Lung (tissue), 12 donors: ENCODE measurements around the gene IL23R. TPM values are rescaled to one million over a fixed set of nuclear protein-coding genes. Genes with fewer than 3 reads are reported as not detected.
A peak's percentile ranks its signal among the peaks of the same experiment; 100 is the strongest.

Experiments
- ATAC-seq: fragments of 200-7000 bp; cut with Tn5 transposase; one replicate; pipeline ENCODE4 v1.9.1; 2020; ENCODE audit warnings: moderate number of reproducible peaks; ENCODE audit not compliant: insufficient read depth, low FRiP score
- DNase-seq, 3 donors: peaks; one replicate each; pipeline ENCODE4 v3.0.0-alpha.2; 2013 to 2017
- H3K27ac ChIP-seq, 2 donors: one replicate each; pipeline ENCODE4 v1.5.1; 2013; ENCODE audit warnings: mild to moderate bottlenecking in 2 of 2, moderate library complexity in 2 of 2, control low read depth in 1 of 2, inconsistent platforms in 1 of 2, low read depth in 1 of 2, low read length in 1 of 2
- H3K27me3 ChIP-seq, 3 donors: one replicate each; pipeline ENCODE4 v1.5.1; 2013; ENCODE audit warnings: low read length in 2 of 3; ENCODE audit not compliant: control insufficient read depth in 3 of 3, insufficient read depth in 3 of 3
- H3K36me3 ChIP-seq, 4 donors: one replicate each; pipeline ENCODE4 v1.5.1; 2013; ENCODE audit warnings: low read length in 4 of 4, mild to moderate bottlenecking in 1 of 4, moderate library complexity in 1 of 4; ENCODE audit not compliant: control insufficient read depth in 4 of 4, insufficient read depth in 4 of 4
- H3K4me1 ChIP-seq, 5 donors: one replicate each; pipeline ENCODE4 v1.5.1; 2013; ENCODE audit warnings: low read length in 5 of 5, mild to moderate bottlenecking in 2 of 5, moderate library complexity in 1 of 5; ENCODE audit not compliant: control insufficient read depth in 5 of 5, insufficient read depth in 5 of 5
- H3K4me3 ChIP-seq: one replicate; pipeline ENCODE4 v1.5.1; 2013; ENCODE audit warnings: mild to moderate bottlenecking, control low read depth, moderate library complexity
- H3K9ac ChIP-seq, 2 donors: one replicate each; pipeline ENCODE4 v1.5.1; 2013; ENCODE audit warnings: low read length in 2 of 2, control low read depth in 1 of 2; ENCODE audit not compliant: insufficient read depth in 1 of 2
- H3K9me3 ChIP-seq, 4 donors: one replicate each; pipeline ENCODE4 v1.5.1; 2013; ENCODE audit warnings: low read length in 3 of 4, mild to moderate bottlenecking in 1 of 4, moderate library complexity in 1 of 4; ENCODE audit not compliant: control insufficient read depth in 4 of 4, insufficient read depth in 3 of 4
- WGBS, 2 donors: extraction: QIAGEN DNeasy Blood & Tissue Kit; methylation state at CpG; one replicate each; pipeline ENCODE4 v1.1.7; 2013; 5-methylcytosine and 5-hydroxymethylcytosine counted together
- polyA plus RNA-seq, 2 donors: library from polyadenylated mRNA; stranded (reverse); fragments of 200-250 nt; gene quantifications; one replicate each; pipeline ENCODE4 v1.2.1, GENCODE V29; 2013
- total RNA-seq, 2 donors: library from RNA; depleted of rRNA in 1 of 2; stranded (reverse); fragments of >200 nt in 1 of 2; gene quantifications; one replicate each; pipeline ENCODE4 v1.2.1, GENCODE V29; 2014 to 2021
- TF ChIP-seq, protein P1 (sequence below): IDR thresholded peaks from 2 replicates; pipeline ENCODE4 v1.5.1; 2012; ENCODE audit warnings: mild to moderate bottlenecking; ENCODE audit errors: control extremely low read depth, extremely low read depth
- donor health status: control.
- donor health status: control.
- donor health status: Bipolar disorder and iron deficiency.
- donor health status: healthy.
- donor health status: DM: yes; HTN: yes; CAD: no.

The IL23R gene
- total and polyA plus RNA-seq, 4 donors: 0.03 to 0.60 (median 0.15) TPM; not detected in 1

DNA sequence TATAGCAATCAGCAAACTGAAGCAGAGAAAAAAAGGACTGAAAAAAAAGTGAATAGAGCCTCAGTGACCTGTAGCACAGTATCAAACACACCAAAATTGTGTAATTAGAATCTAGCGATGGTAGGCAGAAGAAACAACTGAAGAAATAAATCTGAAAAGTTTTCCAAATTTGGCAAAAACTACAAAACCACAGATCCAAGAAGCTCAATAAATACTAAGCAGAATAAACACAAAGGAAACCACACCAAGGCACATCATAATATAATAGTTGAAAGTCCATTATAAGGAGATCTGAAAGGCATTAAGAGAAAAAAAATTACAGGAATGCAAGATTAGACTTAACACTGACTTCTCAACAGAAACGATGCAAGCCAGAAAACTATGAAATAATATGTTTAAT, 134.3 kb downstream of the IL23R start:
- Histone ChIP-seq H3K27ac (no peak overlapping the region), H3K9me3 (no peaks in the 10 kb centered on the region), H3K4me1 (no peaks in the 10 kb centered on the region), H3K36me3 (no peaks in the 10 kb centered on the region), H3K9ac (no peak overlapping the region), H3K27me3 (peaks cover 0 to 10% (median 4%) of the 10 kb centered on the region in 3 donors), H3K4me3 (no peak overlapping the region)
- ATAC-seq: no peak
- TF ChIP-seq, protein P1, sequence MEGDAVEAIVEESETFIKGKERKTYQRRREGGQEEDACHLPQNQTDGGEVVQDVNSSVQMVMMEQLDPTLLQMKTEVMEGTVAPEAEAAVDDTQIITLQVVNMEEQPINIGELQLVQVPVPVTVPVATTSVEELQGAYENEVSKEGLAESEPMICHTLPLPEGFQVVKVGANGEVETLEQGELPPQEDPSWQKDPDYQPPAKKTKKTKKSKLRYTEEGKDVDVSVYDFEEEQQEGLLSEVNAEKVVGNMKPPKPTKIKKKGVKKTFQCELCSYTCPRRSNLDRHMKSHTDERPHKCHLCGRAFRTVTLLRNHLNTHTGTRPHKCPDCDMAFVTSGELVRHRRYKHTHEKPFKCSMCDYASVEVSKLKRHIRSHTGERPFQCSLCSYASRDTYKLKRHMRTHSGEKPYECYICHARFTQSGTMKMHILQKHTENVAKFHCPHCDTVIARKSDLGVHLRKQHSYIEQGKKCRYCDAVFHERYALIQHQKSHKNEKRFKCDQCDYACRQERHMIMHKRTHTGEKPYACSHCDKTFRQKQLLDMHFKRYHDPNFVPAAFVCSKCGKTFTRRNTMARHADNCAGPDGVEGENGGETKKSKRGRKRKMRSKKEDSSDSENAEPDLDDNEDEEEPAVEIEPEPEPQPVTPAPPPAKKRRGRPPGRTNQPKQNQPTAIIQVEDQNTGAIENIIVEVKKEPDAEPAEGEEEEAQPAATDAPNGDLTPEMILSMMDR: no peak
- WGBS, 2 donors: 51 to 55% methylated on average over 2 of the region's 2 CpGs
- peak in 2 of 3 donors; percentile 28 to 33 for DNase-seq

DNA sequence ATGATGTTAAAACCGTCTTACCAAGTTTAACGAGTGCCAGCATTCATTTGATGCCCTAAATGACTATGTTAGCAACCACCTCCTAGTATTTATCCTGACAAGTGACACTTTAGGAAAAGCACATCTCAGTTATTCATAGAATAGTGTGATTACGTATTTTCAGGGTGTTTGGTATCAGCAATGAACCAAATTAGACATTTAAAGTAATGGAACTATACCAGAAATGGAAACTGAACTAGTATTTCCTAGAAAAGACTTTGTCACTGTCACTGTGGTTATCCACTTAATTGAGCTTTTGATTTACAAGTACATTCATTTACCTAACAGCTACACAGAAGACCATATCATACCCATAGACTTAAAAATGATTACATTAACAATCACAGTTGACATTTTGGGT, 137.8 kb downstream of the IL23R start:
- Histone ChIP-seq H3K9me3 (no peaks in the 10 kb centered on the region), H3K27me3 (peaks cover 0 to 31% (median 14%) of the 10 kb centered on the region in 3 donors), H3K27ac (no peak overlapping the region), H3K36me3 (no peaks in the 10 kb centered on the region), H3K4me3 (no peak overlapping the region), H3K4me1 (peaks cover 0 to 5% (median 1%) of the 10 kb centered on the region in 5 donors), H3K9ac (no peak overlapping the region)
- DNase-seq (no peak), ATAC-seq (no peak)
- TF ChIP-seq, protein P1: no peak
- 80 to 87% methylated on average over 3 of the region's 3 CpGs for WGBS, 2 donors

DNA sequence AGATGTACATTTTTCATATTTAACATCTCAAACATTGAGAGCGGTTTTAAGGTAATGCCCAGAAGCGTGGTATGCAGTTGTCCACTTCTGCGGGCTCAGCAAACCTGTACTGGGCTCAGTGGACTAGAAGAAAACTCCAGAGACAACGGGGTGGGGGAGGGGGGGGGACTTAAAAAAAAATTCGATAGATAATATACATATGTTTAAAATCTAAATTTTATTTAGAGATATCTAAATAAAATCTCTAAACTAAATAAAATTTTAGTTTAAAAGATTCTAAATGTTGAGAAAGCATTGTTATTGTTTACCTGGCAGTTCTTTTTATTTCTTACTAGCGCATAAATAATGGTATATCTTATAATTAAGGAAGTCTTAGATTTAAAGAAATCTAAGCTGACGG, 140.3 kb downstream of the IL23R start:
- H3K36me3 ChIP-seq: no peaks in the 10 kb centered on the region
- H3K27me3 ChIP-seq: peaks cover 0 to 31% (median 14%) of the 10 kb centered on the region in 3 donors
- TF ChIP-seq, protein P1: no peak
- no peak overlapping the region for H3K9ac ChIP-seq
- peaks cover 0 to 5% (median 1%) of the 10 kb centered on the region in 5 donors for H3K4me1 ChIP-seq
- DNase-seq (no peak), ATAC-seq (no peak)
- no peak overlapping the region for H3K27ac ChIP-seq
- no peaks in the 10 kb centered on the region for H3K9me3 ChIP-seq
- WGBS, 2 donors: 83 to 85% methylated on average over 7 of the region's 7 CpGs
- H3K4me3 ChIP-seq: no peak overlapping the region
